GM23248 (cell line): ENCODE measurements around the gene HDAC8.

ENCODE experiments used
- EZH2 ChIP-seq: fragments of 200-600 bp; sonication (generic); IDR thresholded peaks from 2 replicates; pipeline ENCODE4 v1.6.1; 2018; ENCODE audit warnings: antibody characterized with exemption, mild to moderate bottlenecking; ENCODE audit not compliant: insufficient read depth, poor library complexity, severe bottlenecking
- EZH2phosphoT487 ChIP-seq: fragments of 200-600 bp; sonication (generic); IDR thresholded peaks from 2 replicates; pipeline ENCODE4 v1.6.1; 2018; ENCODE audit warnings: antibody characterized with exemption, moderate library complexity, mild to moderate bottlenecking, low read depth; ENCODE audit not compliant: insufficient read depth

DNA sequence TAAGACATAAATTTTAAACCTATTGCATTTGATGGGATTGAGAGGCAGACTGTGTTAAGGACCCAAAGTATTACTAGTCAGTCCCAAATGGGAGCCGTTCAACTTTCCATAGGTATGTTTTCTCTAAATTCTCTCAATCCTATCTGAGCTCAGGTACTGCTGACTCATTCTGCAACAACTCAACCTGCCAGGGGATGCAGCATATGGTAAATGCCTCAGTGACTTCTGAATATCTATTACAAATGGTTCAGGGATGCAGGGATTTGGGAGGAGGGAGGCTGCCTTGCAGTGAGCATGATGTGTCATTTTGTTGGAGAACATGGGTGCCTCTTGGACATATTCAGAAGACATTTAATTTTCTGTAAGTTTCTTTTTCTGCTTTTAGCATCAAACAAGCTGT, 97.3 kb downstream of the HDAC8 start:
- TF ChIP-seq EZH2 (no peak), EZH2phosphoT487 (no peak)
